HG03575 (cell line): ENCODE measurements around the gene SLC16A7.
"Not testable (repeated sequence)": the region's sequence is repeated elsewhere in the genome, so short reads cannot be mapped to it uniquely, and the experiment has no call there.

Experiments used
- ATAC-seq: cut with Tn5 transposase; IDR thresholded peaks from one replicate; pipeline ENCODE4 v1.9.1; 2021; ENCODE audit not compliant: unreplicated experiment, insufficient number of reproducible peaks, low FRiP score; ENCODE audit errors: extremely low read depth

Gene SLC16A7

DNA sequence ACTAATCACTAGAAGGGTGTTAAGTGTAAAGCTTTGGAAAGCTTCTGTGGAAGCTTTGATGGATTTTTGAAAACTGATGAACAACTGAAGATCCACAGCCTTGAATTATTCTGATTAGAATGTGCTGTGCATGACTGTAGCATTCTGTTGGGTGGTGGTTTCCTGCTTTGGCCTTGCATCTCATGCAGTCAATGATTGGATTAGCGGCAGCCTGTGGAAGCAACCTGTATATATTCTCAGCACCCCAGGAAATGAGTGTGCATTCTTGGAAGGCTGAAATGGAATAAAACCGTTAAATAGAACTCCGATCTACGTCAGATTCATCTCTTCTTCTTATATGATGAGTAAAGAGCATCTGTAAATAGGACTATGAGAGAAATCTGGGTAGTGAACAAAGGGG lies 120.2 kb downstream of the SLC16A7 start:
- ATAC-seq, result no peak

DNA sequence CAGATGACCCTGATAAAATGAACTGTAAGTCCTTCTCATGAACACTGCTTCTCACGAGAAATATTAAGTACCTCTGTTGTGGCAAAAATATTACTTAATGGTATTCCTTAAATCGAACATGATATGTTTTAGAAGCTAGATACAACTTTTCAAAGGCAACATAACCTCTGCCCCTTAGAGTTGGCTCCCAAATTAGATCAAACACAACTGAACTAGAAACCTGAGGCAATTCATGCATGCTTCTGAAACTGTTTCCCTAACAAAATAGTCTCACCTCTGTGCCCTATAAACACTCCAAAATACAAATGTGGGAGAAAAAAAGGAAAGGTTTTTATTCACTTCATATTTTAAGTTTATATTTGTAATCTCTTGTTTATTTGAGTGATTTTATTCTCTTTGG lies 121.6 kb downstream of the SLC16A7 start:
- ATAC-seq, result no peak

DNA sequence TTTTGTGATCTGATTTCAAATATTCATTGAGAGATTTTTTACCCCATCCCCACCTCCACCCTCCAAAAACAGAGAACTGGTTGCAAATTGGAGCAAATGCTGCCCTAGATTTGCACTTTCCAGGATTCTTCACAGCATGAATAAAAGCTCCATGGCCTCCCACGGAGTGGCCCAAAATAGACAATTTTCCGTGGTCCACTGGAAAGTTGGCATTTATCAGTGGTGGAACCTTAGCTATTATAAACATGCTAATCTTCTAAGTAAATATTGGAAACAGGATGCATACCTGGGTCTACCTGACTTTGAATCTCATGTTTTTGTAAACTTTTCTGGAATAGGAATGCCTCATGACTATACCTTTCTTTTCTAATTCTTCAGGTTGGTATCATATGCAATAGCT lies 123.9 kb downstream of the SLC16A7 start:
- no peak for ATAC-seq

DNA sequence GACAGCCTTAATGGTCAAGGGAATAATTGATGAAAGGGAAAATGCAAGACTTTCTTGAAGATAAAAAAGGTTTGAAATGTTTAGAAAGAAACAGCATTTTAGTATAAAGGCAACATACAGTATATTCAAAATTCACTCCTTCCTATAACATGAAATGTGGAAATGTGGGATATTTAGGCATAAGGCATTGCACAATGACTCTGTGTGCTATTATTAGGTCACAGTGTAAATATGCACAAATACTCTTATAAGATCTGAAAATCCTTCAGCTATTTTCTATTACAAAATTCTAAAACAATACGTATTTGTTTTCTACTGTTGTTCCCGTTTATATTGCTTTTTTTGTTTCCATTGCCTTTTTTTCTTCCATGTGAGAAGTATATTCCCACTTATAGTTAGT lies 127.7 kb downstream of the SLC16A7 start:
- ATAC-seq, result no peak

DNA sequence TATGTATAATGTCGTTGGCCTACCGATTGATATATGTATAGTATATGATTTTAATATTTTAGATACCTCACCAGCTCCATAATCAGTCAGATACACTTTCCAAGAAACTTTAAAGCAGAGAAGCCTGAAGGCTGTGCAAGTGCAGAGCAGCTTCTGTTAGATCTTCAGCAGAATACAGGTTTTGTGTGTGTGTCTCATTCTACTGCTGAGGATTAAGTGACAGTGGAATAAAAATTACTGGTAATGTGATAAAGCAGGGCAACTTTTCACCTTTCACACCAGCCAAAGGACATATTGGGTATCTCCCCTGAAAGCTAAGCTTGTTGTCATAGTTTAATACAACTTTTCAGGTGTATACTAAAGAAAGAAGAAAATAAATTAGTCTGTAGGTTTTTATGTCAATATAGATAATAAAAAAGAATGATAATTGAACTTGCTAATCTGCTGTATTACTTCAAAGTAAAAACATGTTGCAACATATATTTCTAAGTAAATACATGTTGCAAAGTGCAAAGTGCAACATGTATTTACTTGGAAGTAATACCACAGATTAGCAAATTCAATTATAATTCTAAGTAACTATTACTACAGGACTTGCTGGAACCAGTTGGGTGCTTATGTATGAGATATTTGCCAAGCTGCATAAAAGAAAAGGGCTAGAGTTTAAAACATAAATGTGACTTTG lies 128.3 kb downstream of the SLC16A7 start:
- ATAC-seq, result no peak

DNA sequence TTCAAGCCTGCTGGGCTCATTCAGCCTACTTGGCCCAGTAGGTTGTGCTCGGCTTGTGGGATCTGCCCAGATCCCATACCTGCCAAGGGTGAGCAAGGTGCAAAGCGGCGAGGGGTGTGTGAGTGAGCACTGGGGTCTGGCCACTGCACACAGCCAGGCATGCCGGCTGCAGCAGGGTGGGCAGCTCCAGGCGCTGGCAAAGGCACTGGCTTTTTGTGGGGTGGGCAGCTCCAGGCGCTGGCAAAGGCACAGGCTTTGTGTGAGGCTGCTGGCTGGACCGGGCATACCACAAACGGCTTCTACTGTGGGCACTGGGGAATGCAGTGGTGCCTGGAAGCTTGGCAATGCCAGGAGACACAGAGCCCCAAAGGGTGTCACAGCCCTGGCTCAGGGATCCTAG lies 137.4 kb downstream of the SLC16A7 start:
- ATAC-seq, result no peak

DNA sequence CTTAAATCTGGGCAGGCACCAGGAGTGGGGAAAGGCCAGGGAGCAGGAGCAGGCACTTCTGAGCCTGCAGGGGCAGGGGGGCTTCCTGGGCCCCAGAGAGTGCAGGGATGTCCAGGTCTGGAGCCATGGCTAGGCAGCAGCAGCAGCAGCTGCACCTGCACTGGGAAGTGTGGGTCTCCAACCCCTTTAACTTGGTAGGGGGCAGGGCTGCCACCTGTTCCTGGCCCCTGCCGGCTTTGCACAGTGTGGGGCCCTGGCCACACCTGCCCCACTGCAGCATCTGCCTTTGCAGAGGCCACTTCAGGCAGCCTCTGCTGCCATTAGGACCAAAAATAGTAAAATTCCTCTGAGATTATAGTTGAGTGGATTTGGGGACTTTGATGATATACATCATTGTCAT lies 138.5 kb downstream of the SLC16A7 start:
- no peak for ATAC-seq

DNA sequence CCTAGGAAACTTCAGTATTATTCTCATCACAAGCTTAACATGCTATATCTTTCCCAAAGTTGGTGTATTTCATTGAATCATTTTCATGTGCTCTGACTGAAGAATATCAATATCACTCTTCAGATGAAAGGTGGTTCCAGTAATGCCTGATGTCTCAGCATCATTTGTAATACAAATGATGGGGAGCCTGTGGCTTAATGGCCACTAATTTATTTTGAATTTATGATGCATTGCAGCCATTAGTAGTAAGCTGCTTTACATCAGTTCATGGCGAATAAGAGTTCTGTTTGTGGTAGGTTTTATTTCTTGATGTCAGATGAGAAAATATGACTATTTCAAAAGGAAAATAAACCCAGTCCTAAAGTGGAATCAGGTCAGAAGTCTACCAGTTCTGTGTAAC lies 139.4 kb downstream of the SLC16A7 start:
- no peak for ATAC-seq

DNA sequence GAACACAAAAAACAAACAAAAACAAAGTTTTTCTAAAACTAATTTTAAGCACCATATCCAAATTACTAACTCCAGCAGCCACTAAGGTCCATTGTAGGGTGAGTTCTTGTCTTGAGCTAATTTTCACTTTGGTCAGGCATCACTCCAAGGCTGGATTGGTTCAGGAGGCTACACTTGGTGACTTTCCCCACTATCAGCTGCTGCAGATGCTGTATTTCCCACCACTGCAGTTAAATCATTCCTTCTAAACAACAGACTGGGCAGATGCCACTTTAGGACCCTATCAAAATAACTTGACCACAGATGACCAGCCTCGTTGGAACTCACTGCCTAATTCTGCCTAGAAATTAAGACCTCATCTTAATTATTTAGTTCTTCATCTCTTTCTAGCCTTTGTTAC lies 140.5 kb downstream of the SLC16A7 start:
- no peak for ATAC-seq

DNA sequence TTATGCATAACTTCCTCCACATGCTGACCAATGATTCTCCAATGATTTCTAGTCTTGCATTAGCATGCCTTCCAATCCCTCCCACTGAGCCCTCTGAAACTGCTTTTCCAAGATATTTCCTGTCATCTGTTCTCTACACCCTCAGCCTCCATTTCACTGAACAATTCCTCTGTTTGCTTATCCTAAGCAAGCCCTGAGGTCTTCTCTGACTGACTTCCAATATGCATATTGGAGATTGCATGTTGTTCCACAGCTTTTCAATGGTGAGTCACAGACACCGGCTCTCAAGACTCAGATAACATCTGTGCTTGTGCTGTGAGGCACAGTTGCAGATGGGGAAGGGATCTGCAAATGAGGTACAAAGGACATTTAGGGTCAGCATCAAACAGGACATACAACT lies 141.0 kb downstream of the SLC16A7 start:
- ATAC-seq, result no peak

DNA sequence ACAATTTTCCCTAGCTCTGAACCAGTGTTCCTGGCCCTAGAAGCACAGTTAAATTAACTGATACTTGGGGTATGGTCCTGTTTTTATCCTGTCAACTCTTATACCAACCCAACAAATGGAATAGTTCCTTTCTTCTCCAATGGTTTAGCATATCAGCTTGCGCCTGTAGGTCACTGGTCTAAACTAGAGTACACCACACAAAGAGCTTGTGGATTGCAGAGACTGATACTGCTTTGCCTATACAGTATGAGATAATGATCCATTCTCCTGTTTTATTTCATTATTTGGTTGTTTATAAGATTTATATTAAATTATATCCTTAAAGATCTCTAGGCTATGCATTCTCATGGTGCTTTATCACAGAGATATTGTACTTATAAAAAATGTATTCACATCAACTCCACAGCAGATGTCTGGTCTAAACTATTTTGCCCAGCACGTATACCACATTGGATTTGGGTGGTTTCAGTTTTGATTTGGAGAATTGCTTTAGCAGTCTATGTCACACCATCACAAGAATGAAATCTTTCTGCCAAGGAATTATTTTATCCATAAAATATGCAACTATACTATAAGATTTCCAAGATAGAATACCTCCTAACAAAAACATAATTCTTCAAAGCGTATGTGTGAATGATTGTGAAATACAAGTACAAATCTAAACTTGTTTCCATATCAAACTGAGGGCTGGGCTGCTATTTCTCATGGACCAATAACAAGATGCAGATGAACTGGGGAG lies 142.1 kb downstream of the SLC16A7 start:
- ATAC-seq, result no peak

DNA sequence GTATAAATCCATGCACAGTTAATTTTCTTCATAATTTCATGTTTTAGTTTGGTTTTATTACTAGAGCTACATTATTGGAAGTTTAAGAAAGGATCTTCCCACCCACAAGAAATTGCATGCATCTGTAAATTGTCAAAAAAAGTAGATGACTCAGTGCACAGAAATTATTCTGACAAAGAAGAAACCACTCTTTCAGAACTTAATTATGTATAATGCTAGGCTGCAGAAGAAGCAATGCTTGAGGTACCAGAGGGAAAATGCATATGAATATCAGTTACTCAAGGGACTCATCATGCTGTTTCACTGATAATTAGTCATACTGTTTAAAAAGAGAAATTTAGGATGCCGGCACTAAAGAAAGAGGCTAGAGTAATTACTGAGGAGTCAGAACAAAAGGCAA lies 147.0 kb downstream of the SLC16A7 start:
- no peak for ATAC-seq

DNA sequence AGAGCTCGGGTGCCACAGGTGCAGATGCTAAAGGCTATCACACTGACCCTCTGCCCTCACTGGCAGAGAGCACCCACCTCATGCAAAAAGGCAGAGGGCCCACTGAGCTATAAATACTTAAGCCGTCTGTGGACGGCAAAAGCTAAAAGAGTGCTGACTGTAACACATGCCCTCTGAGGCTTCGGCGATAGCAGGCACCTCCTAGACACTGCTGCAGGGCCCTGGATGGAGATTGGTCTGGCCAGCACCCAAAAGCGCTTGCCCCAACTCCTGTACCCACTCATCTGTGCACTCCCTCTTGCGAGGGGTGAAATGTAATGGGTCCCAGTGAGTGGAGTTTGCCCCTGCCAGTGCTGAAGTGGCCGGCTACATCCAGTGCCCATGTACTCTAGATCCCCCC lies 148.7 kb downstream of the SLC16A7 start:
- no peak for ATAC-seq

DNA sequence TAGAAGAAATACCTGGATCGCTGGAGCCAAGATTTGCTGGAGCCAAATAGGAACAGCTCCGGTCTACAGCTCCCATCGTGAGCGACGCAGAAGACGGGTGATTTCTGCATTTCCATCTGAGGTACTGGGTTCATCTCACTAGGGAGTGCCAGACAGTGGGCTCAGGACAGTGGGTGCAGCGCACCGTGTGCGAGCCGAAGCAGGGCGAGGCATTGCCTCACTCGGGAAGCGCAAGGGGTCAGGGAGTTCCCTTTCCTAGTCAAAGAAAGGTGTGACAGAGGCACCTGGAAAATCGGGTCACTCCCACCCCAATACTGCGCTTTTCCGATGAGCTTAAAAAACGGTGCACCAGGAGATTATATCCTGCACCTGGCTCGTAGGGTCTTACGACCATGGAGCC lies 155.3 kb downstream of the SLC16A7 start:
- not testable (repeated sequence) for ATAC-seq

DNA sequence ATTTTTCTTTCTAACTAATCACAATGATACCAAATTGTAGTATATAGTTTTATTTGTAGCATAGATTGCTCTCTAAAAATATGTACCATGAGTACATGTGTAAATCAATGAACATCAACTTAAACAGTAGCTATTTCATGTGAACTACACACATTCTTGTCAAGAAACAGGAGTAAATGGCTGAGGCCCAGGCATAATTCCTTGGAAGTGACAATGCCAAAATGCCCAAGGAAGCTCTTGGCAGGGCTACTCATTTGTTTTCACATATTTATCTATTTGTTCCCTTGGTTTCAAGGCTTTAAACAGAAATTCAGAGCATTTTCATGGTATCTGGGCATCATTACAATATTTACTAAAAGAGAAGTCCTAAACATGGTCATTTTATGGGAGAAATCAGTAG lies 165.7 kb downstream of the SLC16A7 start:
- ATAC-seq, result no peak

DNA sequence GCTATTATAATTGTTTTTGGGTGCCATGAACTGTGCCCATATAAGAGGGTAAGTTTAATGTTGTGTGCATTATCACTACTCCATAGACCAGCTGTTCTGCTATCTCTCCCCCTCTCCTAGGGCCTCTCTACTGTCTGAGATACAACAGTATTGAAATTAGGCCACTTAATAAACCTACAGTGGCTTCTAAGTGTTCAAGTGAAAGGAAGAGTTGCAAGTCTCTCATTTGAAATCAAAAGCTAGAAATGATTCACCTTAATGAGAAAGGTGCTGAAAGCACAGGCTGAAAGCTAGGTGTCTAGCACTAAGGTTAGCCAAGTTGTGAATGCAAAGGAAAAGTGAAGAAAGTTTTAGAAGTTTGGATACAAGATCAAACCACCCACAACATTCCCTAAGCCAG lies 168.0 kb downstream of the SLC16A7 start:
- no peak for ATAC-seq

DNA sequence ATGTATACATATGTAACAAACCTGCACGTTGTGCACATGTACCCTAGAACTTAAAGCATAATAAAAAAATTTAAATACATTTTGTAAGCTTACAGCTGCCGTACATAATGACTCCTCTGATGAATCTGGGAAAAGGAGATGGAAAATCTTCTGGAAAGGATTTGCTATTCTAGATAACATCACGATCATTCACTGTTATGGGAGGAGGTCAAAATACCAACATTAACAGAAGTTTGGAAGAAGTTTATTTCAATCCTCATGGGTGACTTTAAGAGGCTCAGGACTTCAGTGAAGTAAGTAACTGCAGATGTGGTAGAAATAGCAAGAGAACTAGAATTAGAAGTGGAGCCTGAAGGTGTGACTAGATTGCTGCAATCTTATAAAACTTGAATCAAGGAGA lies 172.2 kb downstream of the SLC16A7 start:
- ATAC-seq, result no peak

DNA sequence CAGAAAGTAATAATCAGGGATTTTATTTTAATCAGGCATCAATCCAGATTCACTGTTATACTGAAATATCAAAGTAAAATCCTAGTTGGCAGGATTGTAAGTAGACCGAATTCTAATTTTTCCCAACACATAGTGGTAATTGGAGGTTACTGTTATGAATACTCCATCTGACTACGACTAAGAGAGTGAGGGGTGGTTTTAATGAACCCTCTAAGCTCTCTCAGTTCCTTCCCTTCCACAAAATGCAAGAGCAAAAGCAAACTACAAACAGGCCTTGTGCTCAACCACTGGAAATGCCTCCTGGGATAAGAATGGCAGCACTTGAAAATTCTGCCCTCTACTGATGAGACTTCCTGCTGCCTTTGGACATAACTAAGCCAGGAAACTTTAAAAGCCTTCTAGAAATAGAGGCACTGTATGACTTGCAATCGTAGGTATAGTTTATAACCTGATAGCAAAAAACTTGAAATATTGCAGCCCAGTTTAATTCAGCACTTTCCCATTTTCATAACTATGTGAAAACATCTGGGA lies 184.8 kb downstream of the SLC16A7 start:
- no peak for ATAC-seq

DNA sequence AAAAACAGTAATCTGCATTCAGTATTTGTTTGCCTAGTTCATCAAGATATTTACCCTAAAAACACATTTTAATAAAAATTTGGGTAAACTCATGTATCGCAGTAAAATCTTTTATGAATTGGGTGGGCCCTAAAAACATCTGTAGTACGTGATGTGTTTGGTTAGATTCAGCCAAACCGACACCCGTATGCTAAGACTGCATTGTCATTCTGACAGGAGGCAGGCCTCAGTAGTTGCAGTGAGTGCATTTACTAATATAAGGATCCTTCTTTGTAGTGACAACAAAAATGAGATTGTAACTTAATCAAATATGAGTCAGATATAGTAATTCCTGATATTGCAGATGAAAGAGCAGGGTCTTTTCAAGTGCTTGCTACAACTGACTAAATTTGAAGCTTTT lies 191.8 kb downstream of the SLC16A7 start:
- ATAC-seq, result no peak

DNA sequence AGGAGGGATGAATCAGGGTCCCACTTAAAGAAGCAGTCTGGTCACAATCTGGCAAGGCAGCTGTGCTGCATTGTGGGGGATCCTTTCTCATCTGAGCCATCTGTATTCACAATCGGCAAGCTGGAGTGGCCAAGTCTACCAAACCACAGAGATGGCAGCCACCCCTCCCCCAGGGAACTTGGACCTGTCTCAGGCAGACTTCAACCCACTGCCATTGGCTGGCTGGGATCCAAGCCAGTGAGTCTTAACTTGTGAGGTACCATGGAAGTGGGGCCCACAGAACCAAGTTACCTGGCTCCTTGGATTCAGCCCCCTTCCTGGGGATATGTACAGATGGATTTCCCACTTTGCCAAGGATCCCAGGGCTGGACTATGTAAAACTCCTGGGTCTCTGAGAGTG lies 196.8 kb downstream of the SLC16A7 start:
- ATAC-seq, result no peak

DNA sequence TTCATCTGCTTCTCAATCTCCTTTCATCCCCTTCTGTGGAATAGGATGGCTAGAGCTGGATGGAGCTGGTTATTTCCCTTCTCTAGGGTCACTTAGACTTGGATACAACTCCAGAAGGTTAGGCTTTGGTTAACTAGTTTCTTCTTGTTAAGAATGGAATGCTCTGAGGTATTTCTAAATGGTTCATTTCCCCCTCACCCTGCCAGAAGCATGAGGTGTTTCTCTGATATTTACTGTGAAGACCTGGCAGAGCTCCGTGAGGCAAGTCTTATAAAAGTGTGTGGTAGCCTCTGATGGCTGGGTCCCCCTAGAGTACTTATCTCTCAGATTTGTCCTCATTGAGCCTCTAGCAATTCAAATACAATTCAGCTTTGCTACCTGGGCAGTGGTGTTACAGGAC lies 207.9 kb downstream of the SLC16A7 start:
- no peak for ATAC-seq
